GM04504 (cell line): ENCODE data around the gene PRX.
"Not testable (repeated sequence)": the region's sequence is repeated elsewhere in the genome, so short reads cannot be mapped to it uniquely, and the experiment has no call there.

Experiments used
- DNase-seq: peaks from one replicate; pipeline ENCODE4 v3.0.0-alpha.2; 2012; ENCODE audit warnings: low read depth

PRX gene

DNA sequence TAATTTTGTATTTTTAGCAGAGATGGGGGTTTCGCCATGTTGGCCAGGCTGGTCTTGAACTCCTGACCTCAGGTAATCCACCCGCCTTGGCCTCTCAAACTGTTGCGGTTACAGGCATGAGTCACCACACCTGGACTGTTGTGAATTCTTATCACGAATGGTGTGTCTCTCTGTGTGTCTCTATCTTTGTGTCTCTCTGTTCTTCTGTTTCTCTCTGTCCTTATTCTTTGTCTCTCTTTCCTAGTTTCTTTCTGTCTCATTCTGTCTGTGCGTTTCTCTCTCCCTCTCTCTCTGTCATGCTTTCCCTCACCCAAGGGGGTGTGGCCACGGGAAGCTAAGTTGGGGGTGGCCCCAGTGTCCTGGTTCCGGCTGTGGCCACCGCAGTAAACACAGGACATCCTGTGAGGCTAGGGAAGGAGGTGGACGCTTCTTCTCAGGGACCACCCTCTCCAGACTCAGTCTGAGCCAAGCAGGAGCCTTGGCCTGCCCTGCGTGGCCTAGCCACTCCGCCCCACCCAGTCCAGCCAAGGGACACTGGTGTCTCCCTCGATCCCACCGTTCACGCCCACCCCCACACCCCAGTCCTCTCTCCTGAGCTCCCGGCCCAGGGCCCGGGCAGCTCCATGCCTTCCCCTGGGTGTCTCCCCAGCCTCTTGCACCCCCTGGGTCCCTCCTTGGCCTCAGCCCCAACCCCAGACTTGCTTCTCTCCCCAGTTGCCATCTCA, 3.9 kb upstream of the PRX start:
- no peak for DNase-seq

GRCh38 chr19:40415768-40416167, 2.6 kb upstream of the PRX start:
- DNase-seq, result no peak

DNA sequence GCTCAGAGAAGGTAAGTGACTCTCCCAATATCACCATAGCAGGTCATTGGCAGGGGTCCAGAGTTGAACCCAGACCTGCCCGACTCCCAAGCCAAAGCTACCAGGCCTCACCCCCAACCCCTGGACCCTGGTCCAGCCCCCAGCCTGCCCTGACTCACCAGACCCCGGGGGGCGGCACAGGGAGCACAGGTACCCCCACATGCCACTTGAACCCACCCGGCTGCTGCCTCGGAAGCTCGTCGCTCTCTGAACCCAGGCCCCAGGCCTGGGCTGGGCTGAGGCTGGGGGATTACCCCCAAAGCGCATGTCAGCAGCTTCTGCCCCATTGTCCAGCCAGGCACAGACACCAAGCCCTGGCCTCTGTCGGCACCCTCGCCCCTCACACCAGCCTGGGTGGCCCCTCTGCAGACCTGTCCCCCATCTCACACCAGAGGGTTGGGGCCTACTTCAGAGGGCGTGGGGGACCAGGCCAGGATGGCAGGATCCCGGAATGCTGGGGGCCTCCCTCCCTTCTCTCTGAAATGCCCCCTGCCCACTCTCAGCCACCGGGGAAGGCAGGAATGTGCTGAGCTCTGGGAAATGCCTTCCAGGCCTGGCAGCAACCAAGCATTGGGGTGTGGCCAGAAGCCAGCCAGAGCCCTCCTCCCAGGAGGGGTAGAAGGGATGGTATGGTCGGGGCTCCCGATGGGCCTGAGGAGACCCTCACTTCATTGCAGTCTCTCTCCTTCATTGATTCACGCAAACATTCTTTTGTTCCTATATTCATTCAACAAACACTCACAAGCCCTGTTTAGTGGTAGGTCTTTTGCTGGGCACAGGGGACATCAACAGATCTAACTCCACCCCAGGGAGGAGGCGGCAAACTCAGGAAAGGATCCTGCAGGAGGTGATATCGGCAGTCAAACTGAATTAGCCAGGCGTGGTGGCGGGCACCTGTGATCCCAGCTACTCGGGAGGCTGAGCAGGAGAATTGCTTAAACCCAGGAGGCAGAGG, 1.7 kb upstream of the PRX start:
- no peak for DNase-seq

GRCh38 chr19:40412866-40413265, 312 bp downstream of the PRX start:
- DNase-seq, result no peak

DNA sequence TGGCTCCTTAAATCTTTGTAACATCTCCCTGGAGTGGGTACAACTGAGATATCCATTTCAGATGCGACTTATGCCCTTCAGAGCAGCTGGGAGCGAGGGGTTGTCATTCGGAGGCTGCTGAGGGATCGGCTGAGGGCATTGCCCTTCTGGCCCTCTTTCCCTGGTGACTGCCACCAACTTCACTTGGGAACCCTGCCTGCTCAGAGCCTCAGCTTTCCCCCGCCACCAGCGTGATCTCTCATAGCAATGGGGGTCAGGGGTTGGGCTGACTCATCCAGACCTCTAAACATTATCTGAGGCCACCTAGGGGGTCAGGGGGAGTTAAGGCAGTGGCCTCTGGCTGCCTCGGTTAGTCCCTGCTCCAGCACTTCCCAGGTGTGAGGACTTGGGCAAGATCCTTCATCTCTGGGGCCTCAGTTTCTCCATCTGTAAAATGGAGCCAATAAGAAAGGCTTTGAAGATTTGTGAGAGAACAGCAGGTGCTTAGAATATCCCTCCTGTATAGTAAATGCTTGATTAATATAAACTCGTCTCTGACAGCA, 1.1 kb downstream of the PRX start:
- DNase-seq, result no peak

DNA sequence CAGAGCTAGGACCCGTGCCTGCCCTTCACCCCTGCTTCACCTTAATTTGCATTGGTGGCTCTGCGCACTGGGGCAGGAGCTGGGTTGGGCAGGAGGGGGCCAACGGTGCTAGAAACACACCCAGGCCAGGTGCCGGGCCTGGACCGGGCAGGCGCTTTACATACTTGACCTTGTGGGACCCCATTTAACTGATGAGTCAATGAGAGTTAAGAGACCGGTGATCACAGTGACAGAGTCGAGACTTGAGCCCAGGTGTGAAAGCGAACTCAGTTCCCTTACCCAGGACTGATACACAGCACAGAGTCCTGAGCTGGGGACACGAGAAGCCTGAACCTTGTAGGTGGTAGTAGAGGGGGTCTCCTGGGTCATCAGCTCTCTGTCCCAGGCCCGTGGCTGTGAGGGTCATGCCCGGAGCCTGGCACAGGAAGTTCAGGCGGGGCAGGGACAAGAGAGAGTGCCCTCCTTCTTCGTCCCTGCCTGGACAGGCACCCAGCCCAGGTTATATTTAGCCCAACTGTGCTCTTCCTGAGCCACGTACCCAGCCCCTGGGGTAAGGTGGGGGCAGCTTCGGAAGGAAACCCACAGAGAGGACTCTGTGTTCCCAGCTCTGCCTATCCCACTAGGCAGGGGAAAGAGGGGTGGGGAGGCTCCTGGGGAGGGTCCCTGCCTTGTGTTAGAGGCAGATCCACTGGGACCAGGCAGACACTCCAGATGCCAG, 1.9 kb downstream of the PRX start:
- no peak for DNase-seq

DNA sequence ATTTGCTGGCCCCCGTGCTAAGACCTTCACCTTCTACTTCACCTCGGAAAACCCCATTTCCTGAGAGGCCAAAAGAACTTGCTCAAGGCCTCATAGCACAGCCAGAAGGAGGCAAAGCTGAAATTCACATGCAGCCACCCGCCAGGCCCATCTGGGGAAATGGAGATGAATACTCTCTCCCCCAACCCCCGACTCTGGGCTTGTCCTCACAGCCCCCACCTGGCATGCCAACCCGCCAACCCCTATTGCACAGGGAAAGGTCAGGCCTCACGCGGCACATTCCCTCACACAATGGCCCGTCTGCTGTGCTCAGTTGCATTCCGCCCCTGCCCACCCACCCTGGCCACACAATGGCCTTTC, 3.2 kb downstream of the PRX start:
- no peak for DNase-seq

- DNase-seq, result not testable (repeated sequence)
These were observed 4.6 kb downstream of the PRX start for GRCh38 chr19:40408598-40408925.

- DNase-seq, result no peak
These were observed 5.2 kb downstream of the PRX start for GRCh38 chr19:40407714-40408597.

- peak; percentile 59 for DNase-seq
These were observed 9.8 kb downstream of the PRX start for GRCh38 chr19:40403262-40403984.

- no peak for DNase-seq
These were observed 12.6 kb downstream of the PRX start for GRCh38 chr19:40400559-40400958.

DNA sequence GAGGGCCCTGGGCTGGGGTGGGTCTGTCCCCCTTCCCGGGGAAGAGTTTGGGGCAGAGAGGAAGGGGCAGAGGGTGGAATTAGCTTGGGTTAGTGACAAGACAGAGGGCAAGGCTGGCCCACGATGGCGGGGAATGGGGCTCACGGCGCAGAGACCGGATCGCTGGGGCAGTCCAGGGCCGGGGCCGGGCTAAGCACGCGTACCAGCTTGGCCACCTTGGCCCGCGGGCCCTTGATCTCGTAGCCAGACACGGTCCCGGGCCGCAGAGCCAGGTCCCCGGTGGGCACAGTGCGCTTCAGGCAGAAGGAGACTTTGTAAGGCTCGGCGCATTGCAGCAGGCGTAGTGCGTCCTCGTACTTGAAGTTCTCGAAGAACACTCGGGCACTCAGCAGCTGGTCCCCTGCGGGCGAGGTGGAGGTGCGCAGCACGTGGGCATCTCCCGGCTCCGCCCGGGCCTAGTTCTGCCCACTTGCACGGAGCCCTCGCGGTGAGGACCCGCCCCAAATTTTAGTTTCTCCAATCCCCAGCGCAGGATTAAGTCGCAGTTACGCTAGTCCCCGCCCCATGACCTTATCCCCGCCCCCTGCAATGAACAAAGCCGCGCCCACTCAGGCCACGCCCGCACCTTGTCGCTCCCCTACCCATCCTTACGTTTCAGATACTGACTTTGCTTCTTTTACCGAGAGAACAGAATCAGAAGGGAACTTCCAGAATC, 14.6 kb downstream of the PRX start:
- no peak for DNase-seq

DNA sequence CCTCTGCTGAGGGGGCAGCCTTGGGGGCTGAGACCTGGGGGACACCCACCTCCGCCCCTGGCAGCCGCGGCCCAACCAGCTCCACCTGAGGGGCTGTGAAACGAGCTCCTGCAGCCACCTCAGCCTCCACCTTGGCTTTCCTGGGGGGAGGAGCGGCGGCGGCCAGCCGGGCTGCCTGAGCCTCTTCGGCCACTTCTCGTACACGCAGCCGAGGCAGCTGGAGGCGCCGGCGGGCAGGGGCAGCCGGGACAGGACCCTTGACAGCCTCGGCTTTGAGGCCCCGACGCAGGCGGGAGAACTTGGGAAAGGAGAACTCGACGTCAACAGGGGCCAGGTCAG, 15.6 kb downstream of the PRX start:
- no peak for DNase-seq

- DNase-seq, result no peak
These were observed 16.2 kb downstream of the PRX start for GRCh38 chr19:40396886-40397567.

DNA sequence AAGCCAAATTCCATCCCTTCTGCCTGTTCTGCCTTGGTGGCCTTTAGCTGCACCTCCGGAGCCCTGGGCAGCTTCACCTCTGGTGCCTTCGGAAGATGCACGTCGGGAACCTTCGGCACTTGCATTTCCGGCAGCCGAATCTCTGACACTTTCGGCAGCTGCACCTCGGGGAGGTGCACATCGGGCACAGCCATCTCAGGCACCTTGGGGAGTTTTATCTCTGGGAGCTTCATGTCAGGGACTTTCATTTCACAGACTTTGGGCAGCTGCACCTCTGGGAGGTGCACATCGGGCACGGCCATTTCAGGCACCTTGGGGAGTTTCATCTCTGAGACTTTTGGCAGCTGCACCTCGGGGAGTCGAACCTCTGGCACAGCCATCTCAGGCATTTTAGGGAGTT, 17.2 kb downstream of the PRX start:
- DNase-seq, result no peak

DNA sequence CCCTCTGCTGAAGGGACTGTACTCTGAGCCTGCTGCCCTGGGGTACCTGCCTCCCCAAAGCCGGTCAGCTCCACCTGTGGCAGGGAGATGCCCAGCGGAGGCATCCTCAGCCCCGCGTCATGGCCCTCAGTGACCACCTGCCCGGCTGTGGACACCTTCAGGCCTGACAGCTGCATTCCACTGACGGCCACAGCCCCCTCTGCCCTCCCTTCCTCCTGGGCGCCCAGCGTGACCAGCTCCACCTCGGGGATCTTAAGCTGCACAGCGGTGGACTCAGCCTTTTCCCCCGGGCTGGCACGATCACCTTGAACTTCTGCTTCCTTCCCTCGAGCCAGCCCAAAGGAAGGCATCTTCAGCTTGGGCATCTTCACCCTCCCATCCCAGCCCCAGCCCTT, 18.4 kb downstream of the PRX start:
- no peak for DNase-seq

GRCh38 chr19:40393894-40394815, 19.0 kb downstream of the PRX start:
- DNase-seq, result no peak

DNA sequence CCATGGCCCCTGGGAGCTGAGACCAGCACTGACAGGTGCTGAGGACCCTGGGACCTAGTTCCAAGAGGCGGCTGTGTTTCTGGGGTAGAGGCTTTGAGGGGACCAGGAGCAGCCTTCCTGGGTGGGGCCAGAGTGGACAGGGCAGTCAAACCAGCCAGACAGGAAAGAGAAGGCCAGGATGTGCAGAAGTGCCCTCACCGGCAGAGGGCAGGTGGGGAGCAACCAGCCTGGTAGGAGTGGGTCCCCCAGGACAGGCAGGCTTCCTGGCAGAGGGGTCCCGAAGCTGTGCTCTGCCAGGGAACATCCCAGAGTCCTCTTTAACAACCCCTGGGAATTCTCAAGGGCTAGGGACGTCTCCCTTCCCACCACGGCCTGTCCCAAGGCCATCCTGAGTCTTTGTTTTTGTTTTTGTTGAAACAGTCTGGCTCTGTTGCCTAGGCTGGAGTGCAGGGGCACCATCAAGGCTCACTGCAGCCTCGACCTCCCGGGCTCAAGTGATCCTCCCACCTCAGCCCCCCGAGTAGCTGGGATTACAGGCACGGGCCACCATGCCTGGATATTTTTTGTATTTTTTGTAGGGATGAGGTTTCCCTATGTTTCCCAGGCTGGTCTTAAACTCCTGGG, 20.2 kb downstream of the PRX start:
- DNase-seq, result no peak
